Muscle layer of duodenum (tissue), 2 donors: ENCODE measurements around the gene NGF.

Experiments used
- H3K27ac ChIP-seq: one replicate; pipeline ENCODE4 v1.7.0; 2013; ENCODE audit warnings: mild to moderate bottlenecking, low read length
- H3K27me3 ChIP-seq: one replicate; pipeline ENCODE4 v1.7.0; 2013; ENCODE audit warnings: low read depth, mild to moderate bottlenecking, control low read depth, low read length
- H3K36me3 ChIP-seq, 2 donors: one replicate each; pipeline ENCODE4 v1.7.0; 2013; ENCODE audit warnings: low read length in 2 of 2, control low read depth in 1 of 2, mild to moderate bottlenecking in 1 of 2; ENCODE audit not compliant: insufficient read depth in 2 of 2, control insufficient read depth in 1 of 2
- H3K4me1 ChIP-seq, 2 donors: one replicate each; pipeline ENCODE4 v1.7.0; 2013; ENCODE audit warnings: low read length in 2 of 2, mild to moderate bottlenecking in 2 of 2, control low read depth in 1 of 2, moderate library complexity in 1 of 2; ENCODE audit not compliant: insufficient read depth in 2 of 2, control insufficient read depth in 1 of 2
- H3K4me3 ChIP-seq, 2 donors: one replicate each; pipeline ENCODE4 v1.7.0; 2013; ENCODE audit warnings: low read length in 2 of 2, low read depth in 1 of 2, mild to moderate bottlenecking in 1 of 2
- H3K9me3 ChIP-seq, 2 donors: one replicate each; pipeline ENCODE4 v1.7.0; 2013; ENCODE audit warnings: low read length in 2 of 2, control low read depth in 1 of 2, mild to moderate bottlenecking in 1 of 2; ENCODE audit not compliant: control insufficient read depth in 1 of 2
- donor health status: healthy.

NGF gene

GRCh38 chr1:115291741-115292140 lies 46.3 kb downstream of the NGF start:
- no peaks in the 10 kb centered on the region for H3K9me3 ChIP-seq
- no peaks in the 10 kb centered on the region for H3K36me3 ChIP-seq
- H3K4me3 ChIP-seq = no peak overlapping the region
- H3K27ac ChIP-seq = no peak overlapping the region
- H3K4me1 ChIP-seq = no peaks in the 10 kb centered on the region
- no peaks in the 10 kb centered on the region for H3K27me3 ChIP-seq

DNA sequence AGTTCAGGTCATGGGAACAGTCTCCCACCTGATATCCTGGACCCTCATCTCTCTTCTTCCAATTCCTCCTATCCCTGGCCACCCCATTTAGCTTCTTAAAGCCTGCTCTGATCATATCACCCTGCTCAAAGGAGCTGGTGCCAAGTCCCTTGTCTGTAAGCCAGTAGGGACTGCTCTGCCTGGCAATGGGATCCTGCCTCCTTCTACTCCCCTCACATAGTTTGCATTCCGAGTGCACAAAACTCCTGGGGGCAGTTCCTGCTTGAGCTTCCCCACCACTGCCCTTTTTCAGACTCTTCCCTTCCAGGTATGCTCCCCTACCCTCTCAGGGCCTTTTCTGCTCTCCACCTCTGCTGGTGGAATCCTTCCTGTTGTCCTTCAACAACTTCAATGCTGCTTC lies 48.1 kb downstream of the NGF start:
- no peaks in the 10 kb centered on the region for H3K36me3 ChIP-seq
- H3K9me3 ChIP-seq = no peaks in the 10 kb centered on the region
- H3K4me1 ChIP-seq = no peaks in the 10 kb centered on the region
- H3K4me3 ChIP-seq = no peak overlapping the region
- no peak overlapping the region for H3K27ac ChIP-seq
- no peaks in the 10 kb centered on the region for H3K27me3 ChIP-seq

DNA sequence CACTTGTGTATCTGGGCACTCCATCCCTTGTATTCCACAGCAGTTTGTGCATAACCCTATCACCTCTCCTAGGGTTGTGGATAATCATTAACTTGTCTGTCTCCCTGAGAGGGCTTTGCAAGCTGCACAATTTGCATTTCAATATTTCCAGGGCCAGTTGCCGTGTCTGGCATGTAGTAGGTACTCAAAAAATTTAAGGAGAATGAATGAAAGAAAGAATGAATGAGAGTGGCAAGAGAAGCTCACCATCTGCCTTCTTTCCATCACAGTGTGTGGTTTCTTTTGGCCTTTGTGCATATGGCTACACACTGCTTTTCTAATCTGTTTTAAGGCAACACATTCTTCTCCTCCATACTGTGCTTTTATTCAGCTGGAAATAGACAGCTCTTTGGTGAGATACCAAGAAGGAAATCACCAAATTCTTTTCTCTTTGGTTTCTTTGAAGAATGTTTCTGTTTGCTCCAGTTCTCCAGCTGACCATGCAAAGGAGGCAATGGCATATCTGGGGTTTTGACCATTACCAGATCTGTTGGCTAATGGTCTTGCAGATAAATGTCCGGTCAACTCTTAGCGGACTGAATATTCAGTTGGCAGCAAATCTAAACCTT lies 49.4 kb downstream of the NGF start:
- no peaks in the 10 kb centered on the region for H3K4me1 ChIP-seq
- no peaks in the 10 kb centered on the region for H3K9me3 ChIP-seq
- H3K4me3 ChIP-seq = no peak overlapping the region
- H3K36me3 ChIP-seq = no peaks in the 10 kb centered on the region
- no peaks in the 10 kb centered on the region for H3K27me3 ChIP-seq
- no peak overlapping the region for H3K27ac ChIP-seq

GRCh38 chr1:115286431-115287205 lies 51.4 kb downstream of the NGF start:
- Histone ChIP-seq H3K9me3 (no peaks in the 10 kb centered on the region), H3K4me1 (no peaks in the 10 kb centered on the region), H3K36me3 (no peaks in the 10 kb centered on the region), H3K4me3 (no peak overlapping the region), H3K27me3 (no peaks in the 10 kb centered on the region), H3K27ac (no peak overlapping the region)

DNA sequence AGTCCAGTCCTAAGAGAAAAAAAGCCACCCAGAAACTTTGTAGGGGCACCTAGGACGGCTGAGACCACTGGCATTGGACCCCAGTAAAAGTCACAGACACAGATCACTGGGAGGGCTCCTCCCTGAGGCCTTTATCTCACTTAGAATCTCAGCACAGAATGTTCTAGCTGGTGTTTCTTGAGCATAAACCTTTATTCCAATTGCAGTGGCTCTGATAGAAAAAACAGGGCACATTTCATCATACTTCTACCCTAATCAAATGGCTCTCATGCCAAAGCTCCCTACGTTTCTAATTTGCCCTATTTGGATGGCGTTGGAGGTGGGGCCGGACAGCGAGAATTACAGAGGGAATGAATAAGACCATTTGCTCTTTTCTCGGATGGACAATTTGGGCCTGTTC lies 53.8 kb downstream of the NGF start:
- H3K36me3 ChIP-seq = no peaks in the 10 kb centered on the region
- H3K27ac ChIP-seq = no peak overlapping the region
- no peaks in the 10 kb centered on the region for H3K4me1 ChIP-seq
- no peaks in the 10 kb centered on the region for H3K9me3 ChIP-seq
- H3K4me3 ChIP-seq = no peak overlapping the region
- no peaks in the 10 kb centered on the region for H3K27me3 ChIP-seq

DNA sequence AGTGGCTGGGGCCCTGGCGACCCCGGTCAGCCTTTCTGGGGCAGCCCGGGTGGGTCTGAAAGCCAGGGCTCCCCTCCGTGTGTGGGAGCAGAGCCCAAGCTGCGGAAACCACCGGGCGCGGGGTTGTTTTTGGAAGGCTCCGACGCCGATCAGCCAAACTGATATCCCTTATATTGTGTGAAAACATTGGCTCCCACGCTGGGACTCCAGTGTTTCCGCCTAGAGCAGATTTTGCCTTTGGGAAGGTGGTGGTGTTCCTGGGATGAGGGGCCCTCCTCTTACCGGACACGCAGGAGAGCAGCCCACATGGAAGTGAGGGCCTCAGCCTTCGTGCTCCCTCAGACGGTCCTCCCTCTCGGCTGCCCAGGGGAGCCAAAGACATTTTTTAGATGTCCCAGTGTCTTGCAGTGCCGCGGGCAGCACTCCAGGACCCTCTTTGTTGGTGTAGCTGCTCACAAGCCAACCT lies 54.3 kb downstream of the NGF start:
- H3K4me3 ChIP-seq = no peak overlapping the region
- H3K27me3 ChIP-seq = no peaks in the 10 kb centered on the region
- H3K9me3 ChIP-seq = no peaks in the 10 kb centered on the region
- H3K27ac ChIP-seq = no peak overlapping the region
- H3K4me1 ChIP-seq = no peaks in the 10 kb centered on the region
- H3K36me3 ChIP-seq = no peaks in the 10 kb centered on the region

DNA sequence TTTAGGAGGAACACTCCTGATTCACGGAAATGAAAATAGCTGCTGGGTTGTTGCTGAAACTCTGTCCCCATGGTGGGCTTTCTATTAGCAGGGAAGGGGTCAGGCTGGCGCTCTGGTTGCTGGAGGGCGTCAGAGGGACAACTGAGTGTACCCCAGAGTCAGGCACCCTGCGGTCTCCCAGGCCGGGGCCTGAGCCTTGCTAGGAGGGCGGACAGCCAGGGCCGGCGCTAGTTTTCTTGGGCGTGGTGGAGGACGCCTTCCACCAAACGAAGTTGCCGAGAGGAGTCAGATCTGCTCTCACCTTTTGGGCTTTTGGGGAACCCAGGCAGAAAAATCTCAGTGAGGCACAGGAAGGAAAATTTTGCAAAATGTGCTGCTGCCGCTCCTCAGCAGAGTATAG lies 54.8 kb downstream of the NGF start:
- H3K4me1 ChIP-seq = no peaks in the 10 kb centered on the region
- no peaks in the 10 kb centered on the region for H3K9me3 ChIP-seq
- no peak overlapping the region for H3K27ac ChIP-seq
- no peak overlapping the region for H3K4me3 ChIP-seq
- no peaks in the 10 kb centered on the region for H3K36me3 ChIP-seq
- no peaks in the 10 kb centered on the region for H3K27me3 ChIP-seq

GRCh38 chr1:115282807-115283208 lies 55.2 kb downstream of the NGF start:
- H3K27me3 ChIP-seq = no peaks in the 10 kb centered on the region
- H3K27ac ChIP-seq = no peak overlapping the region
- H3K4me1 ChIP-seq = no peaks in the 10 kb centered on the region
- no peaks in the 10 kb centered on the region for H3K9me3 ChIP-seq
- H3K36me3 ChIP-seq = no peaks in the 10 kb centered on the region
- no peak overlapping the region for H3K4me3 ChIP-seq

GRCh38 chr1:115281143-115281542 lies 56.9 kb downstream of the NGF start:
- Histone ChIP-seq H3K36me3 (no peaks in the 10 kb centered on the region), H3K4me3 (no peak overlapping the region), H3K27me3 (no peaks in the 10 kb centered on the region), H3K4me1 (no peaks in the 10 kb centered on the region), H3K9me3 (peaks cover 4 to 6% of the 10 kb centered on the region in 2 donors), H3K27ac (no peak overlapping the region)

- Histone ChIP-seq H3K36me3 (no peaks in the 10 kb centered on the region), H3K9me3 (peaks cover 4 to 7% of the 10 kb centered on the region in 2 donors), H3K27me3 (no peaks in the 10 kb centered on the region), H3K27ac (no peak overlapping the region), H3K4me1 (no peaks in the 10 kb centered on the region), H3K4me3 (no peak overlapping the region)
These were observed 58.0 kb downstream of the NGF start for GRCh38 chr1:115280064-115280463.

GRCh38 chr1:115278211-115278610 lies 59.8 kb downstream of the NGF start:
- Histone ChIP-seq H3K4me3 (no peak overlapping the region), H3K4me1 (no peaks in the 10 kb centered on the region), H3K27me3 (no peaks in the 10 kb centered on the region), H3K27ac (no peak overlapping the region), H3K9me3 (peaks cover 4 to 7% of the 10 kb centered on the region in 2 donors), H3K36me3 (no peaks in the 10 kb centered on the region)

GRCh38 chr1:115277276-115277675 lies 60.8 kb downstream of the NGF start:
- H3K27ac ChIP-seq = no peak overlapping the region
- no peaks in the 10 kb centered on the region for H3K36me3 ChIP-seq
- H3K4me1 ChIP-seq = no peaks in the 10 kb centered on the region
- H3K4me3 ChIP-seq = no peak overlapping the region
- H3K27me3 ChIP-seq = no peaks in the 10 kb centered on the region
- peaks cover 4 to 7% of the 10 kb centered on the region in 2 donors for H3K9me3 ChIP-seq
